H9 (cell line): ENCODE data around the gene BSPRY. TPM values are rescaled to one million over a fixed set of nuclear protein-coding genes. Genes with fewer than 3 reads are reported as not detected.
A peak's percentile ranks its signal among the peaks of the same experiment; 100 is the strongest.

ENCODE experiments used
- DNase-seq: peaks from one replicate; pipeline ENCODE4 v3.0.0-alpha.2; 2017
- H2AFZ ChIP-seq: one replicate; pipeline ENCODE4 v1.6.1; 2013; ENCODE audit warnings: mild to moderate bottlenecking, low read length, control low read depth, moderate library complexity
- H2AK5ac ChIP-seq: 2 replicates; pipeline ENCODE4 v1.6.1; 2013; ENCODE audit warnings: low read length, control low read depth, mixed read lengths; ENCODE audit not compliant: insufficient read length
- H2BK120ac ChIP-seq: one replicate; pipeline ENCODE4 v1.6.1; 2013; ENCODE audit warnings: low read depth, mild to moderate bottlenecking, low read length, control low read depth, inconsistent platforms; ENCODE audit not compliant: poor library complexity, severe bottlenecking
- H2BK12ac ChIP-seq: 2 replicates; pipeline ENCODE4 v1.6.1; 2013; ENCODE audit warnings: low read length, control low read depth, mixed read lengths, low read depth; ENCODE audit not compliant: insufficient read length
- H2BK15ac ChIP-seq: 2 replicates; pipeline ENCODE4 v1.6.1; 2013; ENCODE audit warnings: low read depth, low read length, control low read depth
- H2BK20ac ChIP-seq: one replicate; pipeline ENCODE4 v1.6.1; 2013; ENCODE audit warnings: low read depth, mild to moderate bottlenecking, low read length, control low read depth, inconsistent platforms; ENCODE audit not compliant: poor library complexity, severe bottlenecking
- H2BK5ac ChIP-seq: 2 replicates; pipeline ENCODE4 v1.6.1; 2013; ENCODE audit warnings: low read length, control low read depth, mixed read lengths; ENCODE audit not compliant: insufficient read length
- H3K14ac ChIP-seq: 2 replicates; pipeline ENCODE4 v1.6.1; 2013; ENCODE audit warnings: low read length, control low read depth; ENCODE audit not compliant: insufficient read depth
- H3K18ac ChIP-seq: 2 replicates; pipeline ENCODE4 v1.6.1; 2013; ENCODE audit warnings: low read depth, mild to moderate bottlenecking, mixed read lengths, low read length, control low read depth; ENCODE audit not compliant: insufficient read length
- H3K23ac ChIP-seq: 2 replicates; pipeline ENCODE4 v1.6.1; 2013; ENCODE audit warnings: low read length, control low read depth, mixed read lengths, low read depth; ENCODE audit not compliant: insufficient read length
- H3K23me2 ChIP-seq: 2 replicates; pipeline ENCODE4 v1.6.1; 2013; ENCODE audit warnings: low read depth, mild to moderate bottlenecking, mixed read lengths, low read length, control low read depth; ENCODE audit not compliant: insufficient read length, poor library complexity, severe bottlenecking
- H3K27ac ChIP-seq: 2 replicates; pipeline ENCODE4 v1.5.1; 2013; ENCODE audit warnings: low read length, control low read depth, mixed read lengths, low read depth; ENCODE audit not compliant: insufficient read length
- H3K27me3 ChIP-seq: 2 replicates; pipeline ENCODE4 v1.6.1; 2013; ENCODE audit warnings: low read length, control low read depth, inconsistent platforms; ENCODE audit not compliant: insufficient read depth
- H3K4ac ChIP-seq: 2 replicates; pipeline ENCODE4 v1.6.1; 2013; ENCODE audit warnings: low read depth, mild to moderate bottlenecking, control low read depth, inconsistent platforms, low read length, moderate library complexity
- H3K4me1 ChIP-seq: 2 replicates; pipeline ENCODE4 v1.6.1; 2013; ENCODE audit warnings: low read length, control low read depth, inconsistent platforms; ENCODE audit not compliant: insufficient read depth
- H3K4me2 ChIP-seq: 2 replicates; pipeline ENCODE4 v1.6.1; 2013; ENCODE audit warnings: low read length, control low read depth, mixed read lengths; ENCODE audit not compliant: insufficient read length, insufficient read depth
- H3K56ac ChIP-seq: 2 replicates; pipeline ENCODE4 v1.6.1; 2013; ENCODE audit warnings: low read depth, mild to moderate bottlenecking, mixed read lengths, low read length, control low read depth; ENCODE audit not compliant: insufficient read length
- H3K79me1 ChIP-seq: 2 replicates; pipeline ENCODE4 v1.6.1; 2013; ENCODE audit warnings: low read depth, mild to moderate bottlenecking, moderate library complexity, low read length, control low read depth, inconsistent platforms; ENCODE audit not compliant: insufficient read depth, poor library complexity, severe bottlenecking
- H3K79me2 ChIP-seq: 2 replicates; pipeline ENCODE4 v1.6.1; 2013; ENCODE audit warnings: low read length, control low read depth, inconsistent platforms; ENCODE audit not compliant: insufficient read depth
- H3K9ac ChIP-seq: 2 replicates; pipeline ENCODE4 v1.6.1; 2013; ENCODE audit warnings: low read length, control low read depth, mixed read lengths; ENCODE audit not compliant: insufficient read length; ENCODE audit errors: extremely low read depth
- H3K9me3 ChIP-seq: one replicate; pipeline ENCODE4 v1.6.1; 2013; ENCODE audit warnings: low read depth, low read length, inconsistent platforms; ENCODE audit not compliant: control insufficient read depth
- H3T11ph ChIP-seq: one replicate; pipeline ENCODE4 v1.6.1; 2013; ENCODE audit warnings: mild to moderate bottlenecking, low read length, control low read depth, inconsistent platforms
- H4K20me1 ChIP-seq: one replicate; pipeline ENCODE4 v1.6.1; 2013; ENCODE audit not compliant: control insufficient read depth, insufficient read length, insufficient read depth
- H4K5ac ChIP-seq: 2 replicates; pipeline ENCODE4 v1.6.1; 2013; ENCODE audit warnings: low read depth, mild to moderate bottlenecking, mixed read lengths, low read length, control low read depth; ENCODE audit not compliant: insufficient read length
- H4K8ac ChIP-seq: replicated peaks from 2 replicates; pipeline ENCODE4 v1.6.1; 2013; ENCODE audit warnings: low read length, control low read depth, mixed read lengths, low read depth; ENCODE audit not compliant: insufficient read length
- H4K91ac ChIP-seq: 2 replicates; pipeline ENCODE4 v1.6.1; 2013; ENCODE audit warnings: low read depth, mild to moderate bottlenecking, moderate library complexity, mixed read lengths, low read length, control low read depth; ENCODE audit not compliant: insufficient read length
- H3K27ac Mint-ChIP-seq, 3 experiments: 2 replicates in 2 of 3; 3 replicates in 1 of 3; pipeline ENCODE4 v1.8.0; 2020 to 2021; ENCODE audit warnings: mixed read lengths in 3 of 3, mild to moderate bottlenecking in 1 of 3, moderate library complexity in 1 of 3
- H3K27me3 Mint-ChIP-seq: 2 replicates; pipeline ENCODE4 v1.8.0; 2021; ENCODE audit warnings: low read depth, mild to moderate bottlenecking, moderate library complexity, mixed read lengths
- H3K36me3 Mint-ChIP-seq, 3 experiments: 2 replicates in 2 of 3; 3 replicates in 1 of 3; pipeline ENCODE4 v1.8.0; 2020 to 2021; ENCODE audit warnings: low read depth in 3 of 3, mixed read lengths in 3 of 3; ENCODE audit not compliant: insufficient read depth in 1 of 3
- H3K4me1 Mint-ChIP-seq, 2 experiments: 2 replicates each; pipeline ENCODE4 v1.8.0; 2020; ENCODE audit warnings: mixed read lengths in 2 of 2
- H3K4me3 Mint-ChIP-seq, 2 experiments: 2 replicates in 1 of 2; 3 replicates in 1 of 2; pipeline ENCODE4 v1.8.0; 2020 to 2021; ENCODE audit warnings: mild to moderate bottlenecking in 2 of 2, mixed read lengths in 2 of 2, moderate library complexity in 1 of 2
- H3K9me3 Mint-ChIP-seq, 2 experiments: 2 replicates in 1 of 2; 3 replicates in 1 of 2; pipeline ENCODE4 v1.8.0; 2020; ENCODE audit warnings: mild to moderate bottlenecking in 2 of 2, mixed read lengths in 2 of 2, moderate library complexity in 1 of 2
- CTCF ChIP-seq: fragments of 200-600 bp; sonication (generic); conservative IDR thresholded peaks from 3 replicates; pipeline ENCODE4 v1.8.0; 2021; ENCODE audit warnings: antibody characterized with exemption, mild to moderate bottlenecking
- WGBS: extraction: QIAGEN DNeasy Blood & Tissue Kit; methylation state at CpG from one replicate; pipeline ENCODE4 v1.1.7; 2013; ENCODE audit warnings: missing lambda C conversion rate, low lambda C conversion rate, mixed read lengths; ENCODE audit not compliant: insufficient read length; ENCODE audit errors: extremely low coverage; 5-methylcytosine and 5-hydroxymethylcytosine counted together
- total RNA-seq: library from RNA; stranded (reverse); gene quantifications from 2 replicates; pipeline ENCODE4 v1.2.1, GENCODE V29; 2021

BSPRY gene
- total RNA-seq, 1 experiment from 2014 or later = 4.5 TPM

DNA sequence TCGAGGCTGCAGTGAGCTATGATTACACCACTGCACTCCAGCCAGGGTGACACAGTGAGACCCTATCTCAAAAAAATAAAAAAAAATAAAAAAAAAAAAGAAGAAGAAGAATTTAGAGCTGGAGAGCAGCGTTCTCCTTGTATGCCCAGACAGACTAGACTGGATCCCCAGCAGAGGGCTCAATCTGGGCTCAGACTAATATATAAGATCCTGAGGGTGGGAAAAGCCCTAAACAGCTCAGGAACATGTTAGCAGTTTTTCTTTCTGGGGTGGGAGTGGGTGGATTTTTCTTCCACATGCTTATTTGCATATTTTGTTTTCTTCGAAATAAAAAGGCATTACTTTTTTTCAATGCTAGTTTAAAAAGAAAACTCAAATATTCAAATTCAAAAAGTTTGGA lies 904 bp upstream of the BSPRY start:
- WGBS = no CpG with 5 or more reads among the region's 3 CpGs
- Histone ChIP-seq H3K79me2 (no peaks in the 10 kb centered on the region), H4K8ac (no peak overlapping the region), H2BK120ac (no peak overlapping the region), H3K27me3 (no peaks in the 10 kb centered on the region), H2BK12ac (no peak overlapping the region), H4K5ac (no peak overlapping the region), H3K4me2 (no peak overlapping the region), H3K56ac (no peak overlapping the region), H3K9ac (no peak overlapping the region), H3K9me3 (no peaks in the 10 kb centered on the region), H3K14ac (no peak overlapping the region), H3K79me1 (no peaks in the 10 kb centered on the region), H2BK15ac (no peak overlapping the region), H3K23ac (no peak overlapping the region), H3T11ph (no peak overlapping the region), H2BK20ac (no peak overlapping the region), H3K18ac (no peak overlapping the region), H2BK5ac (no peak overlapping the region), H3K23me2 (peaks cover 9% of the 10 kb centered on the region), H4K20me1 (no peaks in the 10 kb centered on the region), H2AK5ac (no peak overlapping the region), H3K27ac (no peak overlapping the region), H2AFZ (no peak overlapping the region), H4K91ac (no peak overlapping the region), H3K4ac (no peak overlapping the region), H3K4me1 (peaks cover 2% of the 10 kb centered on the region; the same call in 1 of the 2 replicates)
- Mint-ChIP-seq H3K4me3 (peak overlapping the region in 1 of 2 experiments; percentile 60; a peak in 2 of 5 replicates), H3K27ac (no peak overlapping the region), H3K9me3 (no peaks in the 10 kb centered on the region), H3K4me1 (peaks cover 20 to 21% of the 10 kb centered on the region in 2 experiments), H3K27me3 (peaks cover 50% of the 10 kb centered on the region), H3K36me3 (no peaks in the 10 kb centered on the region; a peak in 1 of 7 replicates)
- DNase-seq = no peak
- TF ChIP-seq CTCF = no peak
